Measurements from ENCODE around the gene ORAI3.

The ORAI3 gene

DNA sequence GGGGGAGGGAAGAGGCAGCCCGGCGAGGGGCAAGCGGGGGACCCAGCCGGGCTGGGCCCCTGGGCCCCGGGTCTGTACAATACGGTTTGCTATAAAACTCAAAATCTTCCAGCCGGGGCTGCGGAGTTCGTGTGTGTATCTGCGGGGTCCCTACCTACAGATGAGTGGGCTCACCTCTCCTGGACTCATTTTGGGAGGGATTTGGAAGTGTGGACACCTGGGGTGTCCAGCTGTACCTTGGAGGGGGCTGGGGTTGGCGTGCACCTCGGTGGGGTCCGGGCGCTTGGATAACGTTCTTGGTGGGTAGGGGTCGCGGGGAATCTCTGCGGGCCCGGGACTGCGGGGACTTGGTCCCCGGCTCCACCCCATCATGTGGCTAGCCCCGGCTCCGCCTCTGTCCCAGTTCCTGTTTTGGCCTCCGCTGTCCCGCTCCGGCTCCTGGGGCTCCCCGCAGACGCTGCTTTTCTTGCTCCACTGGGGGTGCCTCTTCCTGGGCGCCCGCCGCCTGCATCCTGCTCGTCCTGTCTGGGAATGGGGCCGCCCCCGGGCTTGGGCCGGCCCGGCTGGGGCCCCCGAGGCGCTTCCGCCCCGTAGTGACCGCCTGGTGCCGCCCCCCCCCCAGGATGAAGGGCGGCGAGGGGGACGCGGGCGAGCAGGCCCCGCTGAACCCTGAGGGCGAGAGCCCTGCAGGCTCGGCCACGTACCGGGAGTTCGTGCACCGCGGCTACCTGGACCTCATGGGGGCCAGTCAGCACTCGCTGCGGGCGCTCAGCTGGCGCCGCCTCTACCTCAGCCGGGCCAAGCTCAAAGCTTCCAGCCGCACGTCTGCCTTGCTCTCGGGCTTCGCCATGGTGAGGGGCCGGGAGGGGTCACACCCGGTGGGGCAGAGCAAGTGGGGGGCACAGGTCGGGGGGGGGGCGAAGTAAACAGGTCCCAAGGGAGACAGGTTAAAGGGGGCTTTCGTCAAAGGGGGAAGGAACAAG is at the start of gene ORAI3:
Gene ORAI3 (plus strand): TSS at position 402 of the 983 bp plus-strand sequence. CDS start 222 bp downstream, at position 624.
- DNase-seq, result peak; percentile 75

DNA sequence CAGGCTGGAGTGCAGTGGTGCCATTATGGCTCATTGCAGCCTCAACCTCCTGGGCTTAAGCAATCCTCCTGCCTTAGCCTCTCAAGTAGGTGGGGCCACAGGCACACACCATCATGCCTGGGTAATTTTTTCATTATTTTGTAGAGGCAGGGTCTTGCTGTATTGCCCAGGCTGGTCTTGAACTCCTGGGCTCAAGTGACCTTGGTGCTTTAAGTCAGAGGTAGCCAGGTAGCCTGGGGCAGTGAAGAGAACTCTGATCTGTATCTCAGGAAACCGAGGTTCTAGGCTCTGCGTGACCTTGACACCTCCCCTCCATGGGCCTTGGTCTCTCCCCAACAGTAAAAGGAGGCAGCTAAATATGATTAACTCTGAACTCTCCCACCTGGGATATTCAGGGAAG is 49.1 kb upstream of the ORAI3 start:
- no peak for DNase-seq

DNA sequence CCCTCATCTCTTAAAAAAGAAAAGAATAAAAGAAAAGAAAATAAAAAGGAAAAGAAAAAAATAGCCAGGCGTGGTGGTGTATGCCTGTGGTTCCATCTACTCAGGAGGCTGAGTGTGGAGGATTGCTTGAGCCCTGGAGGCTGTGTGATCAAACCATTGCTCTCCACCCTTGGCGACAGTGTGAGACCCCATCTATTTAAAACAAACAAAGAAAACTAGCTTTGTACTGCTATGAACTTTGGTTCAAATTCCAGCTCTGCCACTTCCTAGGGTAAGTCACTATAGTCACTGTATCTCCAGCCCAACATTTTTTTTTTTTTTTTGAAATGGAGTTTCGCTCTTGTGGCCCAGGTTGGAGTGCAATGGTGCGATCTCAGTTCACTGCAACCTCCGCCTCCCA is 48.3 kb upstream of the ORAI3 start:
- no peak for DNase-seq

DNA sequence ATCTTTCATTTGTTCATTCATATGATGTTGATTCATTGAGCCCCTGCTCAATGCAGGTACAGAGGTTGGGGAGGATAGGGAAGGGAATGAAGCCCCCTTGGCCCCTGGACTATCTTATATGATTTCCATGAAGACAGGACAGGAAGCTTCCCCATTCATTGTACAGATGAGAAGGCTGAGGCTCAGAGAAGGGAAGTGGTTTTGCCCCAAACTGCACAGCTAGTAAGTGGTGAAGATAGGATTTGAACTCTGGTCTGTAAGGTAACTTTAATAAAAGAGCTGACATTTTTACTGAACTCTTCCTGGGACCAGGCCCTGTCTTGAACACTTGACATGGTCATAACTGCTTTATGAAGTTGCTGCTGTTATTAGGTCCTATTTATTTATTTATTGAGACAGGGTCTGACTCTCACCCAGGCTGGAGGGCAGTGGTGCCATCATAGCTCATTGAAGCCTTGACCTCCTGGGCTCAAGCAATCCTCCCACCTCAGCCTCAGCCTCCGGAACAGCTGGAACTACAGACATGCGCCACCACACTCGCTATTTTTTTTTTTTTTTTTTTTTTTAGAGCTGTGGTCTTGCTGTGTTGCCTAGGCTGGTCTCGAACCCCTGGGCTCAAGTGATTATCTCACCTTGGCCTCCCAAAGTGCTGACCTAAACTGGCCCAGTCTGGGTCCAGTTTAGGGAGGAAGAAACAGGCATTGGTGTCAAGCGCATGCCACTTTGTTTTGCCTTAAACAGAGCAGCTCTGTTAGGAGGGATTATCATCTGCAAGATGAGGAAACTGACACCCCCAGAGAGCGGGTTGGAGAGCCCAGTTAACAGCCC is 47.5 kb upstream of the ORAI3 start:
- peak; percentile 64 for DNase-seq

DNA sequence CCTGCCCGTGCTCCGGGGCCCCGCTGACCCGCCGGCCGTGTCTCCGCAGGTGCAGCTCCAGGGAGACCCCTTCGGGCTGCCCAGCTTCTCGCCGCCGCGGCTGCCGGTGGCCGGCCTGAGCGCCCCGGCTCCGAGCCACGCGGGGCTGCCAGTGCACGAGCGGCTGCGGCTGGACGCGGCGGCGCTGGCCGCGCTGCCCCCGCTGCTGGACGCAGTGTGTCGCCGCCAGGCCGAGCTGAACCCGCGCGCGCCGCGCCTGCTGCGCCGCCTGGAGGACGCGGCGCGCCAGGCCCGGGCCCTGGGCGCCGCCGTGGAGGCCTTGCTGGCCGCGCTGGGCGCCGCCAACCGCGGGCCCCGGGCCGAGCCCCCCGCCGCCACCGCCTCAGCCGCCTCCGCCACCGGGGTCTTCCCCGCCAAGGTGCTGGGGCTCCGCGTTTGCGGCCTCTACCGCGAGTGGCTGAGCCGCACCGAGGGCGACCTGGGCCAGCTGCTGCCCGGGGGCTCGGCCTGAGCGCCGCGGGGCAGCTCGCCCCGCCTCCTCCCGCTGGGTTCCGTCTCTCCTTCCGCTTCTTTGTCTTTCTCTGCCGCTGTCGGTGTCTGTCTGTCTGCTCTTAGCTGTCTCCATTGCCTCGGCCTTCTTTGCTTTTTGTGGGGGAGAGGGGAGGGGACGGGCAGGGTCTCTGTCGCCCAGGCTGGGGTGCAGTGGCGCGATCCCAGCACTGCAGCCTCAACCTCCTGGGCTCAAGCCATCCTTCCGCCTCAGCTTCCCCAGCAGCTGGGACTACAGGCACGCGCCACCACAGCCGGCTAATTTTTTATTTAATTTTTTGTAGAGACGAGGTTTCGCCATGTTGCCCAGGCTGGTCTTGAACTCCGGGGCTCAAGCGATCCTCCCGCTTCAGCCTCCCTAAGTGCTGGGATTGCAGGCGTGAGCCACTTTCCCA is 46.6 kb upstream of the ORAI3 start:
- DNase-seq, result peak; percentile 81

DNA sequence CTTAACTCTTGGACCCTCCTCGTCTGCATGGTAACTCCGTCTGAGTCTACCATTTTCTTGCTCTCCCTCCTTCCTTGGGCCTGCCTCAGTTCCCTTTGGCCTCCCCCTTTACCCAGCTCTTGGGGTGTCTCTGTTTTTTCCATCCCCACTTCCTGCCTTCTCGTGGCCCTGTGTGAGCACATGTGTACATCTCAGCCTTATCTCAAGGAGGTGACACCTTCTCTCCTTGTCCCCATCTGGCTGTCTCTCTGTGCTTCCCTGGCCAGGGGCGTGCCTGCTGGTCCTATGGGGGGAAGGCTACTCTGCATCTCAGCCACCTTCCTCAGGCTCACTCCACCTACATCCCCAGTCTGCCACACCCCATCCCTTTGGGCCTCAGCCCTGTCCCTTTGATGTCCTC is 45.9 kb upstream of the ORAI3 start:
- no peak for DNase-seq

DNA sequence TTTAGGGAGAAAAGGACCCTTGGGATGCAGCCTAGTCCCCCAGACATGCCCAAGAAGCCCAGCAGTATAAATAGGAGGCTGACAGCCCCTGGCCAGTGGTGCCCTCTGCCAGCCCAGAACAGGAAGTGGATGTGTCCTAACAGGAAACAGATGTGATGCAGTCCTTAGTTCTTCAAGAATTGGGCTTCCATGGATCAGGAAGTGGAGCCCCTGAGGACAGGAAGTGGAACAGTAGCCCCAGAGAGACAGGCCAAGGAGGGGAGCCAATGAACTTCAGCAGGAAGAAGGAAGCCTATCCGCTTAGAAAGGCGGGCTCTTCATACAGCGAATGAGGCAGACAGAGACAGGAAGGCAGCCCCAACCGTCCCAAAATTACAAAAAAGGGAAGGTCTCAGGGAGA is 45.3 kb upstream of the ORAI3 start:
- no peak for DNase-seq

DNA sequence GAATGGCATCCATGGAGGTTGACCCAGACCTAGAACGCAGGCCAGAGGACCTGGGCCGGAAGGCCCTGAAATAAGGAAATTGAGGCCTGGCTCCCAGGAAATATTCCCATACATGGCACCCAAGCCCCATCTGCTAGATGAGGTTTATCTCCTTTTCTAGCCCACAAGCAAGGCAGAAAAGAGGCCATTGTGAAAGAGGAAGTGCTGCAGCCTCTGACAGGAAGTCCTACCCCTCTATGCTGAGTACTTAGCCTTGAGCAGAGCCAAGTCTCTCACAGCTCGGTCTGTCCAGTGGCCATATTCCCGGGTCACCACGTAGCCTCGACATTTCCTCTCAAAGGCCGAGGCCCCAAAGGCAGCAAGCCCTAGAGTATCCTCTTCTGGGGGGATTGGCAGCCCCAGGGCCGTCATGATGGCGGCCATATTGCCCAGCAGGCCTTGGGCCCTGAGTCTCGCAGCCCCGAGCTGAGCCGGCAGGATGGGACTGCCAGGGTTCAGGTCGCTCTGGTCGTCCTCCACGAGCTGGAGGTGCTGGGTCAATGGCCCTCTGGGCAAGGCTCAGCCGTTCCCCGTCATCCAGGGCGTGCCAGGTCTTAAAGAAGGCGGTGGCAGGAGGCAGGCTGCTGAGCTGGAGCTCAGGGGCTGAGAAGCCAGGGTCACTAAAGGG is 44.6 kb upstream of the ORAI3 start:
- DNase-seq, result no peak

DNA sequence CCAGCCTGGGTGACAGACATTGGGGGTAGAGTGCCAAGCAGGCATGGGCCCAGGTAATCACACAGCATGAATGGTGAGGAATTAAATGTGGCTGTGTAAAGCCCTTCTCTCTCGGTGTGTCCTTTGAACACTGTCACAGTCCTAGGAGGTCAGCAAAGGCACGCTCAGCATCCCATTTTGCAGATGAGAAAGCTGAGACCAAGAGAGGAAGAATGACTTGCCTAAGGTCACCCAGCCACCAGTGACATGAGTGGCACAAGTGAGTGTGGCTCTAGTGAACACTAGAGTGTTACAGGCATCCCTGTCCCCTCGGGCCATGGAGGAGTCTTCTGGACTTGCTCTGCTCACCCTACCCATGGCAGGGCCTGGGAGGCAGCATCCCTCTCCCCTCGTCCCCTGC is 41.8 kb upstream of the ORAI3 start:
- no peak for DNase-seq

DNA sequence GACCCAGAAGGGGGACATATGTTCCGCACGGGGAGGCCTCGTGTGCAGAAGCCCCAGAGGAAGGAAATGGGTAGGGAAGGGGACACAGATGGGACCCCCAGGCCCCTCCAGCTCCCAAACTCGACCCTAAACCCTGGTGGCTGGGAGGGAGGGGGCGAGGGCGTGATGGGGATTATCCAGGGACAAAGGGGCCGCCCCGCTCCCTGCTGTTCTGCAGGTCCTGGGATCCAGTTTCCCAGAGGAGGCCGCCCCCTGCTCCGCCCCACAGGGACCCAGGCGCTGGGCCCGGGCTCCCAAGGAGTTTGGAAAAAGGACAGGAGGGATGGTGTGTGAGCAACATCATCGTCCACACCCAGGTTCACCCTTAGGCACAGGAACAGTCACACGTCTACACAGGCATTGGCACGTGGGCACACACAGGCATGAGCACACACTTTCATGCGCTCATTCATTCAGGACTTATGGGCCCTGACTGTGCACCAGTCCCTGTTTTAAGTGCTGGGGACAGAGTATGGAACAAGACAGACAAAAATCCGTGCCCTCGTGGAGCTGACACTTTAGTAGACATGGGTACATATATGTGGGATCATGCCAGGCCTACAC is 38.3 kb upstream of the ORAI3 start:
- no peak for DNase-seq

DNA sequence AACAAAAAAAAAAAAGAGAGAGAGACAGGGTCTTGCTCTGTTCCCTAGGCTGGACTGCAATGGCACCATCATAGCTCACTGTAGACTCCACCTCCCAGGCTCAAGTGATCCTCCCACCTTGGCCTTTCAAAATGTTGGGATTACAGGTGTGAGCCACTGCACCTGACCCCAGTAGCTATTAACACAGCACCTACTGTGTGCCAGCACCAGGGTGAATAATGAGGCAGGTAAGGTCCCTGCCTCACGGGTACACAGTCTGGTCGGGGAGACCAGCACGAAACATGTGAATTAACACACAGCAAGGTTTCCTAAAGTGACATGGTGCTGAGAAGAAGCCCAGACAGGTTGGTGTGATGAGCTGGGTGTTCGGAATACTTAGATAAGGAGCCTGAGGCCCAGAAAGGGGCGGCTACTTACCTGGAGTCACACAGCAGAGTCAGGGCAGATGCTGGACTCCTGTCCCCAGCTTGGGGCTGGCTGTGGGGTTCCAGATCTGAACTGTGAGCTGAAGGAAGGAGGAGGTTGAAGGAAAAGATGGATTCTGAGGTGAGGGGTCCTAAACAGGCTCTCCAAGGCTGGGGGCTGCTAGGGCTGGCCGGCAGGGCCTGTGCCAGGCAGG is 36.0 kb upstream of the ORAI3 start:
- no peak for DNase-seq

DNA sequence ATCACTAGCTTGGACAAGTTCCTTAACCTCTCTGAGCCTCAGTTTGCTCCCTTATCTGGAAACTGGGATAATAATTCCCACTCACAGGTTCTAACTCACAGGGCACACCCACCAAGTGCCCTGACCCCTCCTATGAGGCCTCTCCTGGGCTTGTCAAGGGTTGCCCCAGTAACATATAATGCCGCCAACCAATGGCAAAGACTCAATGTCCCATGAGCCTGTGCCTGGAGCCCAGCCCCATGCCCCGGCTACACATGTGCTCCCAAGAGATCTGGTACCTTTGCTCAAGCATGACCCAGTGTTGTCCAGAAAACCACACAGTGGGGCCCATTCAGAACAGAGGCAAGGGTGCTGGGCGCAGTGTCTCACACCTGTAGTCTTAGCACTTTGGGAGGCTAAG is 34.0 kb upstream of the ORAI3 start:
- DNase-seq, result no peak

DNA sequence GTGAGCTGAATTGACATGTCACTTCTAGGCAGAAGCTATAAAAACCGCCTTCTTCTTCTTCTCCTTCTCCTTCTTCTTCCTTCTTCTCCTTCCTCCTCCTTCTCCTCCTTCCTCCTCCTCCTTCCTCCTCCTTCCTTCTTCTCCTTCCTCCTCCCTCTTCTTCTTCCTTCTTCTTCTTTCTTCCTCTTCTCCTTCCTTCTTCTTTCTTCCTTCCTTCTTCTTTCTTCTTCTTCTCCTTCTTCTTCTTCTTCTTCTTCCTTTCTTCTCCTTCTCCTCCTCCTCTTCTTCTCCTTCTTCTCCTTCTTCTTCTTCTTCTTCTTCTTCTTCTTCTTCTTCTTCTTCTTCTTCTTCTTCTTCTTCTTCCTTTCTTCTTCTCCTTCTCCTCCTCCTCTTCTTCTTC is 30.3 kb upstream of the ORAI3 start:
- DNase-seq, result no peak

DNA sequence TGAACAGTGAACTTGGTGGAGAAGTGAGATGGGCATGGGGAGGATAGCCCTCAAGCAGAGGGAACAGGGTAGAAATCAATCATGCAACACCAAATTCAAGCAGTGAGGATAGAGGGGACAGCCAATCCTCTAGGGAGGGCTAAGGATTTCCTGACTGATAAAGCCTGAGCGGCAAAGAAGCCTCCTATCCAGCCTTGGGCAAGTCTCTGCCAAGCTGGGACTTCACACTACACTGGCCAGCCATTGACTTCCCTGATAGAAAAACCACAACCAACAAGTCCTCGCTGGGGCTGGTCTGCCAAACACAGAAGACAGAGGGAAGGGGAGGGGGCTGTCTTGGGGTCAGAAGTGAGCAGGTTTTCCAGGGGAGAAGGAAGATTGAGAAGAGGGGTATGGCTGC is 28.0 kb upstream of the ORAI3 start:
- no peak for DNase-seq

DNA sequence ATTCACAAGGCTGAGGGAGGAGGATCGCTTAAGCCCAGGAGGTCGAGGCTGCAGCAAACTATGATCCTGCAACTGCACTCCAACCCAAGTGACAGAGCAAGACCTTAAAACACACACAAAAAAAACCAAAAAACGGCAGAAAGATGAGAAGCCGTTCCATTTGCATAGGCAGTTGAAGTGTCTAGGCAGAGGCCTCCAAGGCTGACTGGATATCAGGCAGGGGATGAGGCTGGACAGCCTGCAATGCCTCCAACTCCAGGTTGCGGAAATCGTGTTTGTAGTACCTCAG is 27.5 kb upstream of the ORAI3 start:
- DNase-seq, result no peak

DNA sequence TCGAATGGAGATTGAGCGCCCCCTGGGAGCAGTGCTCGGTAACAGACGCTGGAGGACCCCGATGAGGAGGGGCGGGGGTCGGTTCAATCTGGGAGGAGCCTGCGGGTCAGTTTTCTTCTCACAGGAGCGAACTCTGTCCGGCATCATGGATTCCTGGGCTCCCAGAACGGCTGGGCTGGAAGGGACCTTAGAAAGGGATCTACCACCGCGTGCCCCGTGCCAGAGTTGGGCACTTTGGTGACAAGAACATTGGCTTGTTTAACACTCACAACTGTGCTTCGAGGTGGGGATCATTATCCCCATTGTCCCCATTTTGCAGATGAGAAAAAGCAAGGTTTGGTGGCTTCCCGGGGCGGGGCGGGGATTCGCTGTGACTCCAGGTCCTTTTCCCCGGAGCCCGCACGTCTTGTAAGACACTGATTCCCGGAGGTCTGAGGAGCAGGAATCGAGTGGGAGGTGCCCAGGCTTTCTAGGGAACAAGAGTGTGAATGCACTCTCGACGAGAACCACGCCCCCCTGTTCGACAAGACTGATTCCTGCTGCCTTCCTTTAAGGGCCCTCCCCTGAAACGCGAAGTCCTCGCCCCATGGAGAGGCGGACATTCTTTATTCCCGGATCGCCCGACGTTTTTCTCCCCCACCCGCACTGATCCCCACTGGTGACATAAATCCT is 27.0 kb upstream of the ORAI3 start:
- DNase-seq, result peak; percentile 97

DNA sequence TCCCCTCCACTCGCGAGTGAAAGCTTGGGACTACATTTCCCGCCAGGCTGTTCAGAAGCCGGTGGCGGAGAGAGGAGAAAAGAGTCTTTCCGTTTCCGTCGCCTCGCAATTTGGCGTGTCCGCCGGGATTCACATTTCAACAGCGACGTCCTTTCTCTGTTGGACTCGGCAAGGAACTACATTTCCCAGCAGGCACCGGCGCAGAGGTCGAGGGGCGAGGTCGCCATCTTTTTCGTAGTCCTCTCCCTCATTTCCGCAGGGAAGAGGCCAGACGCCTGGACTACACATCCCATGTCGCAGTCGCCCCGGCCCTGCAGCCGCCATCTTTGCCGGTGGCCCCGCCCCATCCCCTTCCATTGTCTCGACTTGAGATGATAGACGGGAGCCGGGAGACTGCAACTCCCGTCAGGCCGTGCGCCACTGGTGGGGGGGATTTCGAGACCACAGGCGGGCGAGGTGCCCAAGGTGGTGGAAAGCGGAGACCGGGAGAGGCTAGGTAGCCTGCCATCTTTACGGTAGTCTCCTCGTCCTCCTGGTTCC is 26.4 kb upstream of the ORAI3 start:
- peak; percentile 99 for DNase-seq

DNA sequence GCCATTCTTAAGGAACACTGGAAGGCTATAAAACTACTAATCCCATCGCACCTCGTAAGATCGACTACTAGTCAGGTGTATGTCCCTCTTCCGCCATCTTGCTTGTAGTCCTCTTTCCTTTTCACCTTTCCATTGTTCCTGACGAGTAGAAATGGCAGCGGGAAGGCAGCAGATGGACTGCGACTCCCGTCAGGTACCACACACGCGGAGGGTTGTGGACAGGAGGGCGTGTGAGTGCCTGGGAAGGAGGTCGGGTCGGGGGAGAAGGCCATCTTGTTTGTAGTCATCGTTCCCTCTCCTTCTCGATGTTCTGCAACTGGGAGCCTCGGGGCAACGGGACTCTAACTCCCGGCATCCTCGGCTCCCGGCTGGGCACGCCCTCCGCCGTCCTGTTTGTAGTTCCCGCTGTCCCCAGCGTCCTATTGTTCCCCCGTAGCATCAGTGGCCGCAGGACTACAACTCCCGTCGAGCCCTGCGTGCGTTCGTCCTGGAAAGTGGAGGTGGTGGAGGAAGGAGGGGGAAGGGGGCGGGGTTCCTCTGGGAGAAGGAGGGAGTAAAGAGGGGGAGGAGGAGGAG is 25.8 kb upstream of the ORAI3 start:
- DNase-seq, result peak; percentile 100

DNA sequence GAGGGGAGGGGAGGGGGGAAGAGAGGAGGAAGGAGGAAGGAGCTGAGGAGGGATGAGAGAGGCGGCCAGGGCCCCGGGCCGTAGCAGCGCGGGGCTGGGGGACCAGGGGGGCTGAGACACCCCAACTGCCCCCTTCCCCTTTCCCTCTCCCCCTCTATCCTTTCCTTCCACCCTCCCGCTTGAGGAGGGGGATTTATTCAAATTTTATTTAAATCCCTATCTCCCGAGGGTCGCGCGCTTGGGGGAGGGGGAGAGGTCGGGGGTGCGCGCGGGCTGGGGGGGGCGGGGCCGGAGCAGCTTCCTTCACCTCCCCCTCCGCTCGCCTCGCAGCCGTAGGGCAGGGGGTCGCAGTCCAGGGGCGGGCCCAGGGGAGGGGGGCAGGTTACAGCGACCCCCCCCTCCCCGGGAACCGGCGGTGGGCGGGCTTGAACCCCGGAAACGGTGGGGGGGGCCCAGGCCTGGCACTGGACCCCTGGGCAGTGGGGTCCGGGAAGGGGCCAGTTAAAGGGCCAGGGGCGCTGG is 25.3 kb upstream of the ORAI3 start, which contains the start of gene FBXL19:
Gene FBXL19 (plus strand): TSS at position 19 of the 522 bp plus-strand sequence. CDS start 2,183 bp downstream, outside the sequence.
- DNase-seq, result no peak
